HG02798 (cell line): ENCODE results near the gene CAMTA1.

Experiments
- ATAC-seq: cut with Tn5 transposase; IDR thresholded peaks from one replicate; pipeline ENCODE4 v1.9.1; 2021; ENCODE audit warnings: mild to moderate bottlenecking; ENCODE audit not compliant: unreplicated experiment, poor library complexity

CAMTA1 gene

DNA sequence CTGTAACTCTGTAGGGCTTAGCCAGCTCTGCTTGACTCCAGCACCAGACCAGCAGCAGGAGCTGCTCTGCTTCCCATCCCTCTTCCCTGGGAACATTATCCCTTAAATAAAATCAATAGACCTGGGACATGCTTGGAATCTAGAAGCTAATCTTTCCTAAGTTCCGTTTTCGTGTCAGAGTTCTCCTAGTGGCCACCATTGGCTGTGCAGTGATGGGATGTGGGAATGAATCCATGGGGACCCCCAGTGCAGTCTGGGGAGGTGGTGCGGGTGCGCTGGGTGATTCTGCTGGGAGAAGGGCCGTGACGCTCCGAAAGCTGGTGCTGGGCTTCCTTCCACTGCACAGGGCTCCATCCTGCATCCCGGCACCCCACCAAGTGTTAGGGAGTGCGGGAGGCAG lies 202.7 kb downstream of the CAMTA1 start:
- ATAC-seq, result no peak

DNA sequence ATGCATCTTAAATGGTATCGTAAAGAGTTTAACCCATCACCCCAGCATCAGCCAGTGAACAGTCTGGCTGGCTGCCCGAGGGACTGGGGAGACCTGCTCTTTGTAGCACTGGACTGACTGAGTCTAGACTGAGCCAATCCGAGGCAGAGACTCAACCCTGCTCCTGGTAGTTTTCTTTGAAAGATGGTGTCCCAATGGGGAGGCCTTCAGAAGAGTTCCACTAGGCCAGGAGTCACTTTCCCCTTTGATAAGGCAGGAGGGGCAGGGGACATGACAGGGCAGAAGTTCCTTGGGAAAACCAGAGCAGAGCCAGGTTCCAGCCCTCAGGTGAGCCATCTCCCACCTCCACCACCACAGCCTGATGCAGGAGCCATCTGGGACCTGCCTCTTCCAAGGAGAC lies 203.5 kb downstream of the CAMTA1 start:
- no peak for ATAC-seq

DNA sequence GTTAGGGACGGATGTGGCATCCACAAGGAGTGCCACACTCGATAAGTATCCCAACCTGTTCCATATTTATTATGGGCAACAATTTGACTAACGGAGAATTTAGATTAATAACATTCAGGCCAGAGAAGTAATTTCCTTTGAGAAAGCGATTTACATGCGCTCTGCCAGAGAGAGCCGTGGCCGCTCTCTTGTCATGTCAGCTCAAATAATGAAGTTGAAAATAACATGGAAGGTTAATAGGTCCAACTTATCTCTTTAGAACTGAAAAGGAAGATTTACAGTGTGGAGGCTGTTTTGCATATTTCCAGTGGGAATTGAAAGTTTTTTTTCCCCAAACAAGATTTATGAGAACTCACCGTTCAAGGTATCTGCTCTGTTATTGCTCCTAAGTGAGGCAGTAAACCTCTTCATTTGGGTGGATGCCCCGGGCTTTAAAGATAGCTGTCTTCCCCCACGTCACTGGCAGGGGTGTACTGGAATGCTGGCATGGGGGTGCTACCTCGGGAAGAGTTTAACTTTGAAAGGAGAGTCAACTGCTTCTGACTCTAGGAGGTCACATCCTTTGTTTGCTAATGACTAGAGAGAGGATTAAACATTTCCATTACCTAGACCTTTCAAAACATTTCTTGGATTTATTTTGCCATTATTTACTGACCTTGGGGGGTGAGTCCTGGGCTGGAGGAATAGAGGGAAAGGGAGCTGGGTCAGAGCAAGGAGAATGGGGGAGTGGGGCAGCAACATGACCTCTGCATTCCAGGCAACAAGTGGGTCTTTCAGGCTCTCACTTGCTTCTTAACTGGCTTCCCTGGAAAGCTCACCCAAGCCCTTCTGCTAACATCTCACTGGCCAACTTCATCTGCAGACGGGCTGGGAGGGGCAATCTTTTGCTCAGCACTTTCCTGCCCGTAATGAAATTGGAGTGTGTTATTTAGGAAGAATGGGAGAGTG lies 204.2 kb downstream of the CAMTA1 start:
- no peak for ATAC-seq

DNA sequence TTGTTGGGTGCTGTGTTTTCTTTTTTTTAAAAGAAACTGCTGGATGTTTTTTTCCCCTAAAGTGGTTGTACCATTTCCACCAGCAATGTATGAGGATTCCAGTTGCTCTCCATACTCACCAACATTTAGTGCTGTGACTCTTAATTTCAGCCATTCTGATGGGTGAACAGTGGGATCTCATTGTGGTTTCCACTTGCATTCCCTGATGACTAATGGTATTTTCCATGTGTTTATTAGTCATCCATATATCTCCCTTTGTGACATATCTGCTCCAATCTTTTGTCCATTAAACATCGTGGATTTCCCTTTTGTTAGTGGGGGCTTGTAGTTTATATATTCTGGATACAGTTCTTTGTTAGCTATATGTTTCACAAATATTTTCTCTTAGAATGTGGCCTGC lies 206.0 kb downstream of the CAMTA1 start:
- ATAC-seq, result no peak

DNA sequence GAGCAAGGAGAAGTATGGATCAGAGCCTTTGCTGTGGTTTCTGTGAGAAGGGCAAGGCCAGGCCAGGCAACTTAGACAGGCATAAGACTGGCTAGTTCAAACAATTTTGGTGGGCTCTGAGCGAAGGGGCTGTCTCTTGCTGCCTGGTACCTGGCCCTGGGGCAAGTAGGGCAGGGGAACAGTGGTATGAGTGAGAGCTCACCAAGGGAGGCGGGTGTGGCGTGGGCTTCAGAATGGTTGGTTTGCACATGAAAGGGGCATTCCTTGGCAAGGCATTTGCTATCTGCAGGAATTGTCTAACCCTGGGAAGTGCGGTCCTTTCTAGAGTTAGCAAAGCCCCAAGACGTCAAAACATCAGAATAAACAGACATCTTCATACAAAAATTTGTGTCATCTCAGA lies 210.5 kb downstream of the CAMTA1 start:
- no peak for ATAC-seq

DNA sequence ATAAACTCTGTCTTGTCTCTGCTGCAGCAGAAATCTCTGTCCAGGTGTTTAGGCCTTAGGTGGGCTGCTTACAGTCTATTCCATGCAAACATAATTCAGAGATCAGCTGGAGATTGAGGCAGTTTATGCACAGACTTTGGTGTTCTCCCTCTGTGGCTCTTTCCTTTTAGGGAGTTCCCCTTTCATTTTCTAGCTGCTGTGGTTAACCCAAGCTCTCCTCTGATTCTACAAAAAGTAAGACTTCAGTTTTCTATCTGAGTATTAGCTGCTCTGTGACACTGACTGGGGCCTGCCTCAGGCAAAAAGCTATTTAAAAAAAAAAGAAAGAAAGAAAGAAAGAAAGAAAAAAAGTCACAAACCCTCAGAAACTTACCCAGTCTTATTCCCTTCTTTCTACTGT lies 211.1 kb downstream of the CAMTA1 start:
- ATAC-seq, result no peak

DNA sequence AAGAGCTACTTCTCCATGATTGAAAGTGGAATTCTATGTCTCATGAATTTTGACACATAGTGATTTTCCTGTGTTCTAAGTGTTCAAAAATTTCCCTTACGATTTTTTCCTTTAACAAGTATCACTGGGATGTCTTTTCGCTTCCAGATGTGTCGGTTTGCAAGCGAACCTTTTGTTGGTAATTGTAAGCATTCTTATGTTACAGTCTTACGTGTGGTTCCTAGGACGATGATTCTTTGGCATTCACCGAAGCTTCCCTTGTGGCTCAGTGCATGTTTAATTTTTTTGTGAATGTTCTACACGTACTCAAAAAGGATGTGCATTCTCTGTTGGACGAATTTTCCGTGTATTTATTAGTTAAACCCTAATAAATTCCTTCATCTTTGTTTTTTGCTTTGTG lies 211.6 kb downstream of the CAMTA1 start:
- ATAC-seq, result no peak

DNA sequence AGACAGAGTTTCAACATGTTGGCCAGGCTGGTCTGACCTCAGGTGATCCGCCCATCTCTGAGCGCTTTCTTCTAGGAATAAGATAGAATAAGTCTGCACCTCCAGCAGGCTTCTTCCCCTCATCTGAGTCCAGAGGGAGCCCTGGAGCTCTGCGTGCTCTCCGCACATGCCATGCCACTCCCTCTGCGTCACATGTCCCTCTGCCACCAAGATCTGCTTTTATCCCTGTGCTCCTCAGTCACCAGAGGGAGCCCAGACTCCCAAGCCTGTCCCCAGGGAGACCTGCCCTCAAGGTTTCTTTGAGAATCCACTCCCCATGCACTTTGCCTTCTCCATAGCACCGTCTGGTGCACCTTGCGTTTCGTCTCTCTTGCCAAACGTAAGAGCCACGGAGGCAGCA lies 213.0 kb downstream of the CAMTA1 start:
- no peak for ATAC-seq

DNA sequence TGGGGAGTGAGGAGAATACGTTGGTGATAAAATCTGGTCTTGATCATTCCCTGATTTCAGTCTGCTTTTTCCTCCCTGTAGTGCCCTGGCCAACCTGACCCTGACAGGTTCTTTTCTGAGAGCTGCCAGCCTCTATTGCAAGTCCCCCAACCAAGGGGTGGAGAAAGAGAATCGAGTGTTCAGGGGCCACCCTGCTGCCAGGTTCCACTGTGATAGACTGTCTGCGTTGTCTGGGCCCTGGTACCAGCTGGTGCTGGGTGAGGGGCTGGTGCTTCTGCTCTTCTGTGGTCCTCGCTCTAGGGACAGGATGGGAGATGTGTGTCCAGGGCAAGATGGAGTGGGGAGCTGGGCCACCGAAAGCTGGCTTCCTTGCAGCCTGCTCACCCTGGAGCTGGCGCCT lies 214.6 kb downstream of the CAMTA1 start:
- no peak for ATAC-seq

DNA sequence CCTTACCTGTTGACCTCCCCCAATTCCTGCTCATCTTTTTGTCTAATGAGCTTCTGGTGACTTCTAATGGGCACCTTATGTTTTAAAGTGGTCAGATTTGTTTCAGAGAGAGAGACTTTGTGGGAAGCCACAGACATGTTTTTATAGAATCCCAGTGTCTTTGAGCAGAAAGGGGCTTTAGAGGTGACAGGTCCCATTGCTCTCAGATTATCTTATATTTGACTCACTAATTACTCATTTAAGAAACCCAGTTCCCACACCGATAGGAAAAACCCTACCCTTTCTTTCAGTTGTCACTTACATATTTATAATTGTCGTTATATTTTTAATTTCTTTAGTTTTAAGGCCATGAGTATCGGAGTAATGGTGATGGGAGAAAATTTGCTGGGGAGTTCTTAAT lies 215.5 kb downstream of the CAMTA1 start:
- no peak for ATAC-seq

DNA sequence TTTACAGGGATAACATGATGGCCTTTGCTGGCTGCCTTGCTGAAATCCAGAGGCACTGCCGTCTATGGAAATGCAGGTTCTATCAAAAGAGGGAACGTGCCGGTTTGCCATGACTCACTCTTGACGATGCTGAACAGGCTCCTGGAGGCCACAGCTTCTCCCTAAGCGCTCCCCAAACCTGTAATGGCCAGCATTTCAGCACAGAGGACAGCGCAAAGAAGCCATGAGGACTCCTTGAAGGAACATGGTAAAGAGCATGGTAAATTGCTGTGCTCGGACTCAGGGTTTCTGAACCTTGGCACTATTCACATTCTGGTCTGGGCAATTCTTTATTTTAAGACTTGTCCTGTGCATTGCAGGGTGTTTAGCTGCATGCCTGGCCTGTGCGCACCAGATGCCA lies 217.5 kb downstream of the CAMTA1 start:
- ATAC-seq, result no peak

DNA sequence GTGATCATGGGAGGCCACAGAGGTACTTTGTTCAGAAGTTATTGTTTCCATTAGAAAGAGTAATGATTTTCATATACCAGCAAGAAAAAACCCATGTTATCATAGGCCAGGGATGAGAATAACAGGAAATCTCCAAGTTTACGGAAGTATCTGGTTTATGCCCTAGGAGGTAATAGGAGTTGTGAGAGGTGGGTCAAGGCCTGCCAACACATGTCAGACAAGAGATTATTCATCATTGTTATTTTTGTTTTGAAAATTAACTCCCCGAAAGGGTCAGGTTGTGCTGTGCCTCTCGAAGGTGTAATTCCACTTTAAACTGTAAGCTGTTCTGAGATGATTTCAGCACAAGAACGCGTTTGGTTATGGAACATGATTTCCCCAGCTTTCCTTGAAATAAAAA lies 218.4 kb downstream of the CAMTA1 start:
- no peak for ATAC-seq

DNA sequence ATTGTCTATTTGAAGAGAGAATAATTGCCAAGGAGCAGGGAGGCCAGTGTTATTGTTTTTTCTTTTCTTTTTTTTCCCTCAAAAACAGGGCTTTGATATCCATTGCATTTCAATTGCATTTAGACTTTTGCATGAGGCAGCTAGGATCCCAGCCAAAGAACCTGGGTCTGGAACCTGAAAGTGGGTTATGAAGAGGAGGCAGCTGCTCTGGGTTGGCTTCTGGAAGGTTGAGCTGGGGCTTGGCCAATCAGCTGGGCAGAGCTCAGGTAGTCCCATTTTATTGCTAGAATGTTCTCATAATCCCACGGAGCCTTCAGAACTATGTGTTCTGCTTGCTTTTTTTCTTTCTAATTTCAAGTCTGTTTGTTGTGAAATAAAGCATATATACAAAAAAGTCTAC lies 218.9 kb downstream of the CAMTA1 start:
- ATAC-seq, result no peak

DNA sequence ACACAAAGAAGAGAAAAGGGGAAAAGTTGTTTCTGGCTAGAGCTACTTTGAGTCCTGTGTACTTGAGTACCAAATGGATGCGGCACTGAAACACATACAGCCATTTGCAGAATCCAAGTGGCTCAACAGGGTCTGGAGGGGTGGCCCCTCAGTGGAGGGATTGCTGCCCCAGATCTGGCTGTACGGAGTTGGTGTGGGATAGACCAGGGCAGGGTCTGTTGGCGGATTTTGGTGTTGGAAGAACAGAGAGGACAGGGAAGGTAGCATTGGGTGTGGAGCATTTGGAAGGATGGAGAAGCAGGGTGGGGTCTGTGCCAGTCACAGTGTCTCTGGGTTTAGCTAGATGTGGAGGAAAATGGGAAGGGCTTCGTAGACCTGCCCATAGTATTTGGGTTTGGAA lies 220.5 kb downstream of the CAMTA1 start:
- ATAC-seq, result no peak

DNA sequence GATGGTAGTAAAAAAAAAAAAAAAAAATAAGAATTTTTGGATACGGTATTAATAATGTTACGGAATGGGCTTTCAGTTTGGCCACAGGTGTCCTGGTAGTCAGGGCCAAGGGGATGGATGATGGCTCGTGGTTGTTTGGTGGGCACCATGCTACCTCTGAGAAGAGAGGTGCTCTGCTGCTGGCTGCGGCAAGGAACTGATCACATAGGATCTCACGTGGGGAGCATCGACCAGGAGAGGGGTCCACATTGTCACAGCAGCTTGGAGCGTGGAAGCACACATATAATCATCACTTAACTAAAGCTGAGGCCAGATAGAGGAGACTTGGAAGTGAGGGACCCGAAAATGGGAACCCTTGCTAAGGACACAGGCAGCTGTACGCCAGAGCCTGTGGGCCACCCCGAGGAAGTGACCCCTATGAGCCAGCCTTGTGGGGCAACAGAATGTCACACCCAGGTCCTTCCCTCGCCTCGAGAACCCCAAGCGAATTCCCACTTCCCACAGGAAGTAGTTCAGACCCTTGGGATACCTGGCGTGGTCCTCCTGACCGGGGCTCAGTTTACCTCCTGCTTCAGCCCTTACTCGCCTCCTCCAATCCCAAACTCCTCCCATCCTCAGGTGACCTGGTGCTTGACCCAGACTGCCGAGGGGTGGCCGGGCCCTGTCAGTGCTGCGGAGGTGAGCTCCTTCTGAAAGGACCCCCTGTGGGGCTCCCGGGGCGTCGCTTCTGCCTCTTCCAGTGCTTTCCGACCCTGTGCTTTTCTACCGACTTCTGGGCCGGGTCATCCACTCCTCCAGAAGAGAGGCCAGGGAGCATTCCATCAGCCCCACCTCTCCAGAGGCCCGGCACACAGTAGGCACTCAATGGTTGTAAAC lies 222.0 kb downstream of the CAMTA1 start:
- ATAC-seq, result no peak

DNA sequence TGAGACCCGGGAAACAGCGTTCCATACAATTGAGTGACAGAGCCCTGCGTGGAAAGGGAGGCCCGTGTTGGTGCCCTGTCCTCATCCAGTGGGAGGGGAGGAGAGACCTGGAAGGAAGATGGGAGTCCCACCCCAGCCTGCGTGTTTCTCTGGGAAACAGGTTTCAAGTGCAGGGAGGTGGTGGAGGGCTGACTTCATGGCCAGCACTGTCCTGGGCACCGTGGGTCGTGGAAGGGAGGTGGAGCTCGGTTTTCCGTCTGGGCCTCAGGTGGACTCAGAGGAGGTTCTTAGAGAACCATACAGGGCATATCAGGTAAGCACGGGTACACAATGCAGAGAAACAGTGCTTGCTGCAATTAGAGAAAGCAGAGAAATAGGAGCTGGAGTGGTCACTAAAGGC lies 222.6 kb downstream of the CAMTA1 start:
- ATAC-seq, result no peak

DNA sequence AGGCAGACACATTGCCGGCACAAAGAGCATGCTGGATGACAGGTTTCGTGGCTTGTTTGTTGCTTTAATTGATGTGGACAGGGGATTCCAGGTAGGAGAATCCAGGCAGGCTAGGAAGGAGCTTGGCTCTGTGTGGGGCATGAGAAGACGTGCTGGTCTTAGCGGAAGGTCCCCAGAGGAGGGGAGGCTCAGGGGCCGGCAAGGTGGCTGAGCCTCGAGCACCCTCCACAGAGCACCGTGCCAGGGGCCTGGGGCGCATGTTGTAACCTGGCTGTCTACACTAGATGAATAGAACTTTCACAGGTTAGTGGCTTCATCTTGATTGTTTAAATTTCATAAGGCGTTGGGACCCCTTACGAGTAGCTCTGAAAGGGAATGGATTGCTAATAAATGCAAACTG lies 223.1 kb downstream of the CAMTA1 start:
- ATAC-seq, result no peak

DNA sequence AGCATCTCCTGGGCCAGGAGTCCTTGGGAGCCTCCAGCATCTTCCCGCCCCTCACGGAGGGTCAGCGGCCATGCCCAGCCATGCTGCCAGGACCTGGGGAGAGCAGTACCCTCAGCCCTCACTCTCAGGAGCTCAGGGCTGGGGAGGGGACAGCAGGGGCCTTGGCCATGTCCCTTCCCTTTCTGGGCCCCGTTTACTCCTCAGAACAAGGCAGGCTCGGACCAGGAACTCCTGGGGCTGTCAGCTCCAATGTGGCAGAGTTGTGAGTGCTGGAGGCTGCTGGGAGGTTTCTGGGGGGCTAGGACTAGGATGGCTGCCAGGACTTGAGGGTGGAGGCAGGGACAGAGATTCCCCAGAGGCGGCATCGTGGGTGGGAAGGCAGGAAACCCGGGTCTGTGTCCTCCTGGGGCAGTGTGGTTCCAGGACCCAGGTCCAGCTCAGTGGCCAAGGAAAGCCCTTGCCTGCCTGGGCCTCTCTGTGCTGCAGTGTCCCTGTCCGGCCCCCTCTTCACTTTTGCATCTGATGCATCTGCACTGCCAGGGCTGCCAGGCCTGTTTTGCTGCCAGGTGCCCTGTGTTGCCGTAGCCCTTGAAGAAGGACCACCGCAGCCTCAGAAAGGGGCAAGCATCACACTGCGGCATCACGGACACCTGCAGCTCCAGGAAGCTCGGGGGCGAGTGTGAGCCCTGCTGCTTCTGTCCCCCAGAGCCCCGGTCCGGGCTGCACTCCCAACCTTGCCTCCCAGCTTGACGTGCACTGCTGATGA lies 223.9 kb downstream of the CAMTA1 start:
- no peak for ATAC-seq

DNA sequence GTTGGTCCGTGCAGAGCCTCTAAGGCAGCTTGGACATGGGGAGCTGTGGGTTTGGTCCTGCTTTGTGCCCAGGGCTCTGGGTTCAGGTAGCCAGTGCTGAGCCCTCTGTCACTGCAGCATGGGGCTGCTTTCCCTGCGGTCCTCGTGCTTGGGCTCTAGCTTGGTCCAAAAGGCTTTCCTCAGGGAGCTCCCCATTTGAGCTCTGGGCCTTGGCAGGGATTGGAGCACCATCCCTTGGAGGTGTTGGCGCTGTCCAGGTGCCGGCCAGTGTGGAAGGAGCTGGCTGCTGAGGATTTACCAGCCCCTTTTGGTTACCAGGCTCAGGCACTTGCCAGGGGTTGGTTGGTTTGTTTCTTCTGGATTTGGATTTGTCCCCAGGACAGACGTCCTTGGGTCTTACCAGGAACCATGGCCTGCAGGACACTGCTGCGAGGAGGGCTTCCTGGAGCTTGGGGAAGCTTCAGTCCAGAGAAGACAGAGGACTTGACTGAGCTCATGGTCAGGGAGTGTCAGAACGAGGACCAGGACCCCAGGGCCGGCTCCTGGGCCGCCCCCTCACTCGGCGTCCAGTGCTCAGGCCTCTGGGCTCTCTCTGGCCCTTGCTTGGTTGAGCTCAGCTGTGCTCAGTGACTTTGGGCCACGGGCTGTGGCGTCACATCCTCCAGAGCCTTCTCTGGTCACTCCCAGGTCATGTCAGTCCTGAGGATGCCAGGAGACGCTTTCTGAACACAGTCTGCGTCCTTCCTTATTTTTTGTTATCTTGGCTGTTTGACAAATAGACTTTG lies 224.7 kb downstream of the CAMTA1 start:
- no peak for ATAC-seq
